Mammary epithelial cell (primary cell): ENCODE measurements around the gene MED27.

Experiments
- CTCF ChIP-seq, 2 donors: IDR thresholded peaks in 1 of 2; conservative IDR thresholded peaks in 1 of 2; 2 replicates each; pipeline ENCODE4 v1.5.1; 2011 to 2012; ENCODE audit warnings: inconsistent platforms in 2 of 2, low read length in 2 of 2, mild to moderate bottlenecking in 2 of 2, control low read depth in 1 of 2, low read depth in 1 of 2; ENCODE audit not compliant: insufficient read depth in 1 of 2; ENCODE audit errors: extremely low read depth in 1 of 2
- EZH2 ChIP-seq: IDR thresholded peaks from 2 replicates; pipeline ENCODE4 v1.6.1; 2012; ENCODE audit warnings: low read length, inconsistent platforms, borderline replicate concordance

- TF ChIP-seq CTCF (conservative IDR thresholded peaks at IDR 0.05 in 1 of 2, IDR thresholded peaks at IDR 0.05 in 1 of 2; ENCODE audit: extremely low read depth in 1 of 2, insufficient read depth in 1 of 2, low read depth in 1 of 2, low read length in 2 of 2) (no peak), EZH2 (no peak)
Measured at GRCh38 chr9:131981116-131981776, 98.4 kb downstream of the MED27 start.
